ENCODE measurements around the gene TMED6. TPM values are rescaled to one million over a fixed set of nuclear protein-coding genes. Genes with fewer than 3 reads are reported as not detected.

Gene TMED6
- total and polyA plus RNA-seq, 2 of the 8 experiments (the other 6 are each of a cell fraction or from before 2014, with no cell fraction given), result not detected

DNA sequence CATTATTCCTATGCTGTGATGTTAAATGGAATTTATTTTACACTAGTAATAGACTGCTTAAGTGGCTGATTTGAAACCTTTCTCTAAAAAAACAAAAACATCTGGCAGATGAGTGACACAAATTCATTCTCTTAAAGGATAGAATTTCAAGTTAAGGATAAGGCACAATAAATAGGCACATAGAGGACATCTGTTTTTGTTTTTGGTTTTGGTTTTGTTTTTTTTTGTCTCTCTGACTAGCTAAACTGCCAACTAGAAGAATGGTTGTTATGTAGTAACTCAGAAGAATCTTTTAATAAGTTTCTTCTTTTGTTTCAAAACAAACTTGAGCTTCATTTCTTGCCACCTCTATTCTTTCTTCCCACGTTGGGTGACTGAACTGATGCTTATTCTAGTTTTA lies 45.6 kb downstream of the TMED6 start (continued):
- TF ChIP-seq POU5F1 (IDR thresholded peaks at IDR 0.05; ENCODE audit: low read depth, low read length) (no peak), EGR1 (IDR thresholded peaks at IDR 0.05; ENCODE audit: borderline replicate concordance, low read depth, low read length) (no peak), CHD1 (IDR thresholded peaks at IDR 0.05; ENCODE audit: low read depth, low read length) (no peak)
